GM06990 (cell line): ENCODE results near the gene WDR36.

Experiments
- DNase-seq: peaks from one replicate; pipeline ENCODE4 v3.0.0-alpha.2; 2011; ENCODE audit not compliant: insufficient read length; ENCODE audit errors: extremely low read depth
- H3K27me3 ChIP-seq: replicated peaks from 2 replicates; pipeline ENCODE4 v1.6.0; 2011; ENCODE audit warnings: low read length; ENCODE audit not compliant: control insufficient read depth, insufficient read depth
- H3K36me3 ChIP-seq: 2 replicates; pipeline ENCODE4 v1.5.1; 2011; ENCODE audit warnings: low read length; ENCODE audit not compliant: control insufficient read depth, insufficient read depth
- H3K4me3 ChIP-seq: replicated peaks from 2 replicates; pipeline ENCODE4 v1.5.1; 2011; ENCODE audit warnings: low read depth, mild to moderate bottlenecking, control low read depth, low read length
- CTCF ChIP-seq: IDR thresholded peaks from 2 replicates; pipeline ENCODE4 v1.5.1; 2011; ENCODE audit warnings: low read length, control low read depth, mild to moderate bottlenecking, inconsistent platforms; ENCODE audit not compliant: insufficient read depth, poor library complexity, severe bottlenecking

WDR36 gene

DNA sequence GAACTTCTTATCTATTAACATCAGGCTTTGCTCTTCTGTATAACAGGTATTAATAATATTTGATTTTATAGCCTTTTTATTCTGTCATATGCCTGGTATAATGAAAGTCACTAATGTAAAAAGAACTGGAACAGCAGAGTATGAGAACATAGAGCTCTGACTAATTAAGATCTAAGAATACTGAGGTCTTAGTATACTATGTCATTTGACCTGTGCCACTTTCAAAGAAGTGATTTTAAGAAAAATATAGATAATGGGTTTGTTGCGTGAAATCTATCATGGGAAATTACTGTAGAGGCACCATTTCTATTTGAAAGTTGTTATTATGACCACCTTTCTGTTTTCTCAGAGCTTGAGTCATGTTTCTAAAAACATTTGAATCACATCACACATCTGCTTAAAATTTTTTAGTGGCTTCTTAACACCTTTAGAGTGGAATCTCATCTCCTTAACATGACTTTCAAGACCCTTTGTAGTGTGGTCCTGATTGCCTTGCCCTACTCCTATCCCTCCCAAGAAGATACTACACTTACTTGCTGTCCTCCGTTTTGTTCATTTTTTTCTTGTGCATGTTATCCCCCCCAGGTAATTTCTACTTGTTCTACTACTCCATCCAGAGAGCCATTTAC lies 14.3 kb downstream of the WDR36 start:
- DNase-seq: no peak
- peaks cover 9% of the 10 kb centered on the region for H3K36me3 ChIP-seq
- no peak for TF ChIP-seq CTCF
- no peak overlapping the region for H3K4me3 ChIP-seq
- H3K27me3 ChIP-seq: no peaks in the 10 kb centered on the region

GRCh38 chr5:111107371-111107770 lies 15.2 kb downstream of the WDR36 start:
- no peaks in the 10 kb centered on the region for H3K27me3 ChIP-seq
- DNase-seq: no peak
- peaks cover 9% of the 10 kb centered on the region for H3K36me3 ChIP-seq
- no peak overlapping the region for H3K4me3 ChIP-seq
- no peak for TF ChIP-seq CTCF

DNA sequence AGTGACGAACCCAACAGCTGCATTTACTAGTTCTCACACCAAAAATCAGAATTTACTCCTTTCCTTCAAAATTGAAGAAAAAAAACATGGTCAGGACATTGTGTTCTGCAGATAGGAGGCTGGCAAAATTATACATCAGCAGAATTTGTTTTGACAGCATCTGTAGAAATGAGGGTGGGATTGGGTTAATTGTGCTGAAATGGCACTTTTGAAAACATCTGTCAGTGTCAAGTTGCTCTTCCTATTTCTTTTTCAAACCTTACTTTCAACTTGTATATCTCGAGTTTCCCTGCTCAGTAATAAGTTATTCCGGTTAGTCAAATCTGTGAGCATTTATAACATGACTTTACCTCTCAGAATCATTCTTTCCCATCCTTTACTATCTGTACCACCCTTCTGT lies 19.8 kb downstream of the WDR36 start:
- no peak for DNase-seq
- peaks cover 8% of the 10 kb centered on the region for H3K36me3 ChIP-seq
- H3K4me3 ChIP-seq: no peak overlapping the region
- H3K27me3 ChIP-seq: no peaks in the 10 kb centered on the region
- TF ChIP-seq CTCF: no peak

GRCh38 chr5:111113678-111114077 lies 21.5 kb downstream of the WDR36 start:
- peaks cover 7% of the 10 kb centered on the region for H3K36me3 ChIP-seq
- H3K4me3 ChIP-seq: no peak overlapping the region
- DNase-seq: no peak
- no peak for TF ChIP-seq CTCF
- H3K27me3 ChIP-seq: no peaks in the 10 kb centered on the region

- H3K4me3 ChIP-seq: no peak overlapping the region
- DNase-seq: no peak
- no peak for TF ChIP-seq CTCF
- H3K27me3 ChIP-seq: no peaks in the 10 kb centered on the region
- peaks cover 6% of the 10 kb centered on the region for H3K36me3 ChIP-seq
Measured at GRCh38 chr5:111115229-111115628, 23.1 kb downstream of the WDR36 start.

DNA sequence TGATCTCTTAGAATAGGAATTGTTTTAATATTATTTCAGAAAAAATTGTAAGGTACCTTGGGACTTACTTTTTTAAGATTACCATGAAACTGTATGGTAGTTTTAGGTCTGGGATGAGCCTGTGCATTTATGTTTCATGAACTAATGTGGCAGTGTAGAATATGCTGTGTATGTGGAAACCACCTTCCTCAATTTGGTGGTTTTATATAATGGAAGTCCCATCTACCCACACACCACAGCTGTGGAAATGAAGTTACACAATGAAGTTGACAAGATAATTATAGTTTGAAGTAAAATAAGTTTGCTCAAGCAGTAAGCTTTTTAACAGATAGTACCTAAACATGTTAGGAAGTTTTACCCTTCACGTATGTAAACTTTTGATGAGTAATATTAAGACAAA lies 24.4 kb downstream of the WDR36 start:
- Histone ChIP-seq H3K36me3 (peaks cover 6% of the 10 kb centered on the region), H3K27me3 (no peaks in the 10 kb centered on the region), H3K4me3 (no peak overlapping the region)
- no peak for DNase-seq
- no peak for TF ChIP-seq CTCF
